Skin epidermis (tissue), 12 donors: ENCODE measurements around the gene KRT12.
A peak's percentile ranks its signal among the peaks of the same experiment; 100 is the strongest.
"Not testable (repeated sequence)": the region's sequence is repeated elsewhere in the genome, so short reads cannot be mapped to it uniquely, and the experiment has no call there.

Experiments
- H3K27ac ChIP-seq, 21 experiments: fragments of 200-600 bp; sonication (generic) in 11 of 21; one replicate each; pipeline ENCODE4 v1.5.0; 2020; ENCODE audit warnings: mild to moderate bottlenecking in 3 of 21, inconsistent platforms in 2 of 21, moderate library complexity in 2 of 21
- H3K4me3 ChIP-seq, 7 experiments: fragments of 200-600 bp; sonication (generic) in 2 of 7; one replicate each; pipeline ENCODE4 v1.5.0; 2020; ENCODE audit warnings: inconsistent platforms in 2 of 7, mild to moderate bottlenecking in 2 of 7, moderate library complexity in 1 of 7

The KRT12 gene

GRCh38 chr17:40820228-40820838, 46.7 kb downstream of the KRT12 start:
- Histone ChIP-seq H3K27ac (peak overlapping the region in 11 of 21 experiments; percentile 25 to 95 (median 93)), H3K4me3 (peak overlapping the region in 3 of 7 experiments; percentile 8 to 57 (median 49))

GRCh38 chr17:40819528-40820125, 47.4 kb downstream of the KRT12 start:
- Histone ChIP-seq H3K27ac (peak overlapping the region in 18 of 21 experiments; percentile 84 to 97 (median 94)), H3K4me3 (peak overlapping the region; percentile 49 to 69 (median 54))

GRCh38 chr17:40818733-40819527, 48.1 kb downstream of the KRT12 start:
- Histone ChIP-seq H3K27ac (peak overlapping the region; percentile 69 to 97 (median 93)), H3K4me3 (peak overlapping the region; percentile 49 to 69 (median 54))

- peak overlapping the region; percentile 69 to 97 (median 93) for H3K27ac ChIP-seq
- peak overlapping the region; percentile 49 to 69 (median 54) for H3K4me3 ChIP-seq
These were observed 48.7 kb downstream of the KRT12 start for GRCh38 chr17:40818343-40818732.

- Histone ChIP-seq H3K4me3 (no peak overlapping the region), H3K27ac (no peak overlapping the region)
These were observed 49.8 kb downstream of the KRT12 start for GRCh38 chr17:40817103-40817682.

GRCh38 chr17:40816569-40816968, 50.5 kb downstream of the KRT12 start:
- Histone ChIP-seq H3K27ac (no peak overlapping the region), H3K4me3 (no peak overlapping the region)

GRCh38 chr17:40815381-40815780, 51.6 kb downstream of the KRT12 start:
- no peak overlapping the region for H3K4me3 ChIP-seq
- H3K27ac ChIP-seq = no peak overlapping the region

GRCh38 chr17:40814657-40815056, 52.4 kb downstream of the KRT12 start:
- H3K4me3 ChIP-seq, H3K27ac ChIP-seq: not testable (repeated sequence)

GRCh38 chr17:40813804-40814203, 53.2 kb downstream of the KRT12 start:
- H3K27ac ChIP-seq = no peak overlapping the region
- H3K4me3 ChIP-seq = no peak overlapping the region

- no peak overlapping the region for H3K4me3 ChIP-seq
- no peak overlapping the region for H3K27ac ChIP-seq
These were observed 54.4 kb downstream of the KRT12 start for GRCh38 chr17:40812639-40813038.
